Adrenal gland (tissue), 5 donors: ENCODE results near the gene NEO1.

Experiments used
- POLR2A ChIP-seq, 2 donors: fragments of 450-650 bp; IDR thresholded peaks; one replicate each; pipeline ENCODE4 v1.6.1; 2017; ENCODE audit warnings: antibody characterized with exemption in 2 of 2, mild to moderate bottlenecking in 2 of 2, moderate library complexity in 1 of 2
- TF ChIP-seq, protein P1 (sequence below), 6 experiments: fragments of 450-650 bp in 4 of 6; fragments of 200-600 bp in 2 of 6; sonication (generic) in 1 of 6; IDR thresholded peaks; 1 replicate in 5 of 6; 2 replicates in 1 of 6; pipeline versions ENCODE4 v1.5.1 to v1.8.0; 2016 to 2021; ENCODE audit warnings: antibody characterized with exemption in 6 of 6, mild to moderate bottlenecking in 2 of 6, moderate library complexity in 1 of 6
- donor health status: DM: no; HTN: no; CAD: no.

DNA sequence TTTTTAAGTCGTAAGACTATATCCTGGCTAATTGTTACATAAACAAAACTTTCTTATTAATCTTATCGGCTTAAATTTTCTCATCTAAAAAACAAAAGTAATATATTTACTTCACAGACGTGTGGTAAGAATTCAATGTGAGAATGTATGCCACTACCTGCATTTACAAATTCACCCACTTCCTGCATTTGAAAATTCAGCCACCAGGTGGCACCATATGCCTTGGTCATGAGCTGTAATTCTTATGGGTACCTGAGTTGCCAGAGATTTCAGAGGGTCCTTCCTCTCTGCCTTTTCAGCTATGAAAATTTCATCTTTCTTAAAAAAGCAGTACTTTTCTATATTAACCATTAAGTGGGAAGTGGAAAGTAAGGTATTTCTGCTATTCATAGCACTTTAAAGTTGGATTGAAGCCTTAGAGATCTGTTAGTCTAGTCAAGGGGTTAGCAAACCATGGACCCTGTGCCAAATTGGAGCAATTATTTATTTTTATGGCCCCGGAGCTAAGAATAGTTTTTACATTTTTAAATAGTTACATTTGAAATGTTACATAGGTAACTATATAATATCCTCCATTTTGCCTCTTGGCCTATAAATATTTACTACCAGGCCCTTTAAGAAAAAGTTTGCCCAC lies 188.7 kb downstream of the NEO1 start:
- TF ChIP-seq, protein P1, sequence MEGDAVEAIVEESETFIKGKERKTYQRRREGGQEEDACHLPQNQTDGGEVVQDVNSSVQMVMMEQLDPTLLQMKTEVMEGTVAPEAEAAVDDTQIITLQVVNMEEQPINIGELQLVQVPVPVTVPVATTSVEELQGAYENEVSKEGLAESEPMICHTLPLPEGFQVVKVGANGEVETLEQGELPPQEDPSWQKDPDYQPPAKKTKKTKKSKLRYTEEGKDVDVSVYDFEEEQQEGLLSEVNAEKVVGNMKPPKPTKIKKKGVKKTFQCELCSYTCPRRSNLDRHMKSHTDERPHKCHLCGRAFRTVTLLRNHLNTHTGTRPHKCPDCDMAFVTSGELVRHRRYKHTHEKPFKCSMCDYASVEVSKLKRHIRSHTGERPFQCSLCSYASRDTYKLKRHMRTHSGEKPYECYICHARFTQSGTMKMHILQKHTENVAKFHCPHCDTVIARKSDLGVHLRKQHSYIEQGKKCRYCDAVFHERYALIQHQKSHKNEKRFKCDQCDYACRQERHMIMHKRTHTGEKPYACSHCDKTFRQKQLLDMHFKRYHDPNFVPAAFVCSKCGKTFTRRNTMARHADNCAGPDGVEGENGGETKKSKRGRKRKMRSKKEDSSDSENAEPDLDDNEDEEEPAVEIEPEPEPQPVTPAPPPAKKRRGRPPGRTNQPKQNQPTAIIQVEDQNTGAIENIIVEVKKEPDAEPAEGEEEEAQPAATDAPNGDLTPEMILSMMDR (IDR thresholded peaks at IDR 0.05) = peak; percentile 72 to 94 (median 79)
- TF ChIP-seq POLR2A (IDR thresholded peaks at IDR 0.05) = no peak
